Measurements from ENCODE around the gene KLHL36.

The KLHL36 gene

DNA sequence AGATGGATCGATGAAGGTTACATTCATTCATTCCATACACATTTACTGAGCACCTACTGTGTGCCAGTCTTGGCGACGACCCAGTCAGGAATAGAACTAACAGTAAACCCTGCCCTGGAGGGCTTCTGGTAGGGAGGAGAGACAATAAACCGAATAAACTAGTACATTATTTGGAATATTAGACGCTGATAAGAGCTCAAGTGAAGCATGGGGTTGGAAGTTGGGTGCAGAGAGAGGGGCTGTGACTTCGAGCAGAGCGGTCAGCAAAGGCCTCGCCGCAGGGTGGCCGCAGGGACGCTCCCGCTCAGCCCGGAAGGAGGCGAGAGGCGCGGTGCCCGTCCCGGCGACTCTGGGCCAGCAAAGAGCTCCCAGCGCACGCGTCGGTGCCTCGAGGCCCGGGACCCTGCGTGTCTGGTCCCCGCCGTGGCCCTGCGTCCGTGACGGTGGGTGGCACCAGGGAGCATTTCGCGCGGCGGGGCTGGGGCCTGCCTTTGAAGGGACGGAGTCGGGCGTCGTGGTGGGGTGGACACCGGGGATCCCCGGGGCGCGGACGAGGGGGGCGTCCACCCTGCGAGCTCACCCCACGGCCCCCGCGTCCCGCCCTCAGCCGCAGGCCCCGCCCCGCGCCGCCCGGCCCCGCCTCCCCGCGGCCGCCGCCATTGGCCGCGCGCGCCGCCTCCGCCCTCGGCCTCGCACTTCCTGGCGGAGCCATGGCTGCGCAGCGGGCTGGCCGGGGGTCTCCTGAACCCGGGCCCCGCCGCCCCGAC lies at the start of gene KLHL36:
TSS of gene KLHL36 (plus strand) at position 684 of the 767 bp plus-strand sequence. CDS start 2,357 bp downstream, outside the sequence.
- DNase-seq (ENCODE audit: low read depth in 2 of 2): no peak

DNA sequence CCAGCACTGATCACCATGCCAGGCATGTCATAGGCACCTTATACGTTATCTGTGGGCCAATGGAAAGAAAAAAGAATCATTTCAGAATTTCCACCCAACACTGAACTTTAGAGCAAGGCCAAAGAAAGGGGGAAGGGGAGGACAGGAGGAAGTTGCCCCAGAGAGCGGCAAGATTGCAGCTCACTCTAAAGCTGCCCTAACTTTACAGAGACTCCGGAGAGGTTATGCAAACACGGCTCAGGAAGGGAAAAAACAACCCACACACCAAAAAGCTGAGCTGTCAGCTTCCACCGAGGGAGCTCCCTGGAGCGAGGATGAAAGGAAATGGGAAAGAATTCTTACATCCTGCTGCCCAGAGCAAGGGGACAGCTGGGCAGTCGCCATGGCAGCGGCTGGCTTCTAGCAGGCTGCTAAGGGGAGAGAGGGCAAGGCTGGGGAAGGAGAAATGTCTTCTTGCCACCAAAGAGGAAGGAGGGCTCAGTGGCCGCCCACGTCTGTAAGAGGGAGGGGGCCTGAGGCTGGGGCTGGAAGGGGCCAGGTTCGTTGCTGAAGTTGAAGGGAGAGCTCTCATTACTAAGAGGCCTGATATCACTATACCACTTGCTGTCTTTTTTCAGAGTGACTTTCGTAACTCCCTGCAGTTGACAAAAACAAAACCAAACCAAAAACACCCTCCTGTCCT lies 48.6 kb upstream of the KLHL36 start:
- no peak for DNase-seq (ENCODE audit: low read depth in 2 of 2)

DNA sequence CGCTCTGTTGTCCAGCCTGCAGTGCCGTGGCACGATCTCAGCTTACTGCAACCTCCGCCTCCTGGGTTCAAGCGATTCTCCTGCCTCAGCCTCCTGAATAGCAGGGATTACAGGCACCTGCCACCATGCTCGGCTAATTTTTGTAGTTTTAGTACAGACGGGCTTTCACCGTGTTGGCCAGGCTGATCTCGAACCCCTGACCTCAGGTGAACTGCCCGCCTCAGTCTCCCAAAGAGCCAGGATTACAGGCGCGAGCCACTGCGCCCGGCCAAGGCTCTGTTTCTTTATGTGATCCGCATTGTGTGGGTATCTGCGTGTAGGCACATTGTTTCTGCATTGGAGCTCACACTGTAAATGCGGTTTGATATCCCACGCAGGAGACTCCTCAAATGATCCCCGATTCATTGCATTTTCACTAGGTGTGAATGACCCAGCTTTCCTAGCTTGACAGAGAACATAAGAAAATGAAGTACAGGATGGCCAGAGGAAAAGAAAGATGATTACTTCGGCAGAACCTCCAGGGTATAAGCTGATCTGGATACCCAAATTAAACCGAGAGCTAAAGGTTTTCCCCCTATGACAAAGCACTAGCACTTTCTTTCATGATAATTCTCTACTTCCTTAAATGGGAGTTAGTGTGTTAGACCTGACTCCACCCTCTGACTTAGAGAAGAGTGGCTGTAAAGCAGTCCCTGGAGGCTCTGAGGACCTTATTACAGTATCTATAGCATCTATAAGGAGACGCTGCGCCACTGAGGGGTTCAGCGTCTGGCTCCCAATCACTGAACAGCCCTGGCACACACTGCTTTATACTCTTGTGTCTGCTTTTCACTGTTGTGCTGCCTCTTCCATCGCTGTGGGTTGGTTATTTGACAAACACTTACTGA lies 47.7 kb upstream of the KLHL36 start:
- no peak for DNase-seq (ENCODE audit: low read depth in 2 of 2)

DNA sequence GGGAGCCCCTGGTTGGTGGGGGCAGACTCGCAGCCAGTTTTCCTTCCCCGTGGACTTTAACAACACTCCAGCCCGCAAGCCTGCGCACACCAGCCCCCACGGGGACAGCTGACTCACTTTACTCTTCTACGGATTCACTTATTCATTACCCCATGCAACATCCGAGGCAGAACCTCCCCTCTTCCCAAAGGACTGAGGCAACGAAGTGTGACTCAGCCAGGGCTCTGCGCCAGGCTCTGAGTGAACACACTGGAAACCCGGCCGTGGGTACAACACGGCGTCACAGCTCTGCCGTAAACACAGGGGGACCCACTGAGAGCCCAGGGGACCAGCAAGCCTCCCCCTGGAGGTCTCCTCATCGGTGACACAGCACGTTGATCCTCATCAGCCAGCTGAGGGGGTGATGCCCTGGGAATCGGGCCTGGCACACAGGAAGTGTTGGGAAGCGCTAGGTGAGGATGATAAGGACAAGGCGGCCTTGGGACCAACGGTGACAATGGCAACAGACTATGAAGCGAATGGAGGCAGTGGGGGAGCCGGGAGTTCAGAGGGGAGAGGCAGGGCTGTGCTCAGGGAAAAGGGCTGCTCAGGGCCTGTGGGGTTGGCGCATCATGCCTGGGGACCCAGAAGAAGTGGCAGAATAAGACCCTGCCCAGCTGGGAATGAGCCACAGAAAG lies 45.0 kb upstream of the KLHL36 start:
- DNase-seq (ENCODE audit: low read depth in 2 of 2): peak; percentile 89

DNA sequence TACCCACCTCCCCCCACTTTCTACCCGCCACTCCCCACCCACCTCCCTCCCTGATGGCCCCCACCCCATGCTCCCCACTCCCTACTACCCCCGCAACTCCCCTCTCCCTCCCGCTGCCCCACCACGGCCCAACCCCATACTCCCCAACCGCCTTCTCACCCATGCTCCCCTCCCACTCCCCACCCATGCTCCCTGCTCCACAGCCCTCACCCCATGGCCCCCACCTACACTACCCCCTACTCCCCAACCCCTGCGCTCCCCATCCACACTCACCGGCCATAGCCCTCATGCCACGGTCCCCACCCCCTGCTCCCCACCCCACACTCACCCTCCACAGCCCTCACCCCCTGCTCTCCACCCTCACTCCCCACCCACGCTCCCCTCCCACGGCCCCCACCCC lies 44.4 kb upstream of the KLHL36 start:
- DNase-seq (ENCODE audit: low read depth in 2 of 2): no peak

DNA sequence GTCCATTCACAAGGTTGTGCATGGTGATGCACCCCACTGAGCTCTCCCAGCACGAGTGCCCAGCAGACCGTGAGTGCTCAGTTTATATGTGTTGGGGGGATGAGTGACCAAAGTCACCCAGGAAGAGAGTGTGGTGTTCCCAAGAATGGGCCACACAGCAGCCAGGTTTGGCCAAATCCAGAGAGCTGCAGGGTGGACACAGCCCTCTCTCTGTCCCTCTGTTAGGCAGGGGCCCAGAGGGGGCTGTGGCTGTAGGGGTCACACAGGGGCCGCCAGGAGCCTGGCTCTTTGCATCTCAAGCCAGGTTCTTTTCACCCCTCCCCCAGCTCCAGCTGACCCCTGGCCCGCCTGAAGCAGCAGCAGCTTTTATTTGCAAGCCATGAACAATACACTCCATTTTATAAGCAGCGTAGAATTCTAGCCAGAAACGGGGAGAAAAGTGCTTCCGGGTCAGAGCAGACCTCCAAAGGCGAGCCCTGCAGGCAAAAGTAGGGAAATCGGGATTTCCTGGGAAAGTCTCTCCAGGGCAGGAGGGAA lies 43.8 kb upstream of the KLHL36 start:
- no peak for DNase-seq (ENCODE audit: low read depth in 2 of 2)

DNA sequence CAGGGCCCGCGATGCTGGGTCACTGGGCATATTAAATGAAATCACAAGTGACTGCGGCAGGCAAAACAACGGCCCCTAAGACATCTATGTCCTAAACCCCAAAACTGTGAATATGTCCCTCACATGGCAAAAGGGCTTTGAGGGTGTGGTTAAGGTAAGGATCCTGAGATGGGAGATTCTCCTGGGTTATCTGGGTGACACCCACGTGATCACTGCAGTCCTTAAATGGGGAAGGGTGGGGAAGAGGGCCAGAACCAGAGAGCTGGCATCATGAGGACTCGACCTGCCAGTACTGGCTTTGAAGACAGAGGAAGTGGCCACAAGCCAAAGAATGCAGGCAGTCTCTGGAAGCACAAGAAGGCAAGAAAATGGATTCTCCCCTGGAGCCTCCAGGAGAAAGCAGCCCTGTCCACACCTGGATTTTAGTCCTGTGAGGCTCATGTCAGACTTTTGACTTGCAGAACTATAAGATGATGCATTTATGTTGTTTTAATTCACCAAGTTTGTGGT lies 42.9 kb upstream of the KLHL36 start:
- DNase-seq (ENCODE audit: low read depth in 2 of 2): no peak

DNA sequence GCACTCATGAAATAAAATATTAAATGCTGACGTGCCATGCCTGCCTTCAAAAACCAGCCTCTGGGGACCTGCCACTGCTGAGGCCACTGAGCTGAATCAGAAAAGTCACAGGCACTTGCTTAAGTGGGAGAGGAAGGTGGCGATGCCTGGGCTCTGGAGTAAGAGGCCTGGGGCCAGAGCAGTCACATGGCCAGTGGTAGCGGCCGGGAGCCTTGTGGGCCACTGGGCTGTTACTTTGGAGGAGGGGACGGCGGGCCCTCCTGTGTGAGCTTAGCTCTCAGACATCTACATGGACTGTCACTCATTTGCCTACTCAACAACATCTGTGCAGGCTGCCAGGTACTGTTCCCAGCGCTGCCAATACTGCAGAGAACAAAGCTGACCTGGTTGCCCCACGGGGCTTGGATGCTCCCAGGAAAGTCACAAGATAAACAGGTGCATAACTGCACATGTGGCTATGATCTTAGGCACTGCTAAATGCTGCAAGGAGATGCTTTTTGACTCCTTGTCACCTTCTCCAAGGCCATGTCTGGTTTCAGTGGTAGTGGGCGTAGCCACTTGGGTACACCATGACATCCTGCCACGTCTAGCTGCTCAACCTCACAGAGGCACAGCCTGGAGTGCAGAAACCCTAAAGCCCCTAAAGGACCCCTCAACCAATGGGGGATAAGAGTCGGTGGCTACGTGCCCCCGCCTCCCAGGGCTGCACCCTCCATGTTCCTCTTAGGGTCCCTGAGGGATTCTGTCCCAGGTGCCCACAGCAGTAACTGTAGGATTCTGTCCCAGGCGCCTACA lies 42.0 kb upstream of the KLHL36 start:
- no peak for DNase-seq (ENCODE audit: low read depth in 2 of 2)

DNA sequence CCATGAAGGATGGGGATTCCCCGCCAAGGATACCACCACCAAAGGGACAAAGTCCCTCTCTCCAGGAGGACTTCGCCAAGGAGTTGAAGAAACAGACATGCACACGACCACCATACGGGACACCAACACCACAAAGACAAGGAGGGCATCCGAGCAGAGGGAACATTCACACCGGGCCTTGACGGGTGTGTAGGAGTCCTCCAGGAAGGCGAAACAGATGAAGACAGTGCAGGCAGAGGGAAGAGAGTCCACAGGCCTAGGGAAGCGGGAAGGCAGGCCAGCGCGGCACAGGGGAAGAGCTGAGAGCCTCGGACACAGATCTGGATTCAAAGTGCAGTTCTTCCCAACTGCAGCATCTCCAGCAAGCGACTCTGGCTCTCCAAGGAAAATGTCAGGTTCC lies 41.2 kb upstream of the KLHL36 start:
- DNase-seq (ENCODE audit: low read depth in 2 of 2): no peak

DNA sequence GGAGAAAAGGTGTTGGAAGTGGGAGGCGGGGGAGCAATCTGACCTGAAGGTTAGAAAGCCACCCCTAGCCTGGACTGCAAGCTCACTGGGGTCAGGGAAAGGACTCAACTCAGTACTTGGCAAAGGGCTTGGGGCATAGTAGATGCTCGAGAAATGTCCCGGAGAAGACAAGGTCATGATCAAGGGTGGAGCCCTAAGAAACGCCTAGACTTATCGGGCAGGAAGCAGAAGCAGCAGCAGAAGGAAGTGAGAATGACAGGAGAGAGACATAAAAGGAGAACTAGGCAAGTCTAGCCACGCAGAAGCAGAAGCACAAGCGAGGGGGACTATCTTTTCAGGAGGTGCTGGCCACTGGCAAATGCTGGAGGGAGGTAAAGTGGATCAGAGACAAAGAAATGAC lies 40.6 kb upstream of the KLHL36 start:
- DNase-seq (ENCODE audit: low read depth in 2 of 2): no peak

DNA sequence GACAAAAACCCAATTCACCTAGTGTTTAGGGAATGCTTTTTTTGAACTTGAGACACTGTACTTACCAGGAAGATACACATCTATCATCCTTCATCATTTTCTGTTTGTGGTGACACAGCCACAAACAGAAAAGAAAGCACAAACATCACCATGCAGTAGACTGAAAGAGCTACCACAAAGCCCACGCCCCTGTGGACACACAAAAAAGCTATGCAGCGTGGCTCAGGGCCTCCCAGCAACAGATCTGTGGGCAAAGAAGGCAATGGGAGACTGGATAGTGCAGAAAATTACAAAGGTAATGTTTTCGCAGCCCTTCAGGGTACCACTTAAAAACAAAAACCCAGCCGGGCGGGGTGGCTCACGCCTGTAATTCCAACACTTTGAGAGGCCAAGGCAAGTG lies 40.0 kb upstream of the KLHL36 start:
- no peak for DNase-seq (ENCODE audit: low read depth in 2 of 2)

DNA sequence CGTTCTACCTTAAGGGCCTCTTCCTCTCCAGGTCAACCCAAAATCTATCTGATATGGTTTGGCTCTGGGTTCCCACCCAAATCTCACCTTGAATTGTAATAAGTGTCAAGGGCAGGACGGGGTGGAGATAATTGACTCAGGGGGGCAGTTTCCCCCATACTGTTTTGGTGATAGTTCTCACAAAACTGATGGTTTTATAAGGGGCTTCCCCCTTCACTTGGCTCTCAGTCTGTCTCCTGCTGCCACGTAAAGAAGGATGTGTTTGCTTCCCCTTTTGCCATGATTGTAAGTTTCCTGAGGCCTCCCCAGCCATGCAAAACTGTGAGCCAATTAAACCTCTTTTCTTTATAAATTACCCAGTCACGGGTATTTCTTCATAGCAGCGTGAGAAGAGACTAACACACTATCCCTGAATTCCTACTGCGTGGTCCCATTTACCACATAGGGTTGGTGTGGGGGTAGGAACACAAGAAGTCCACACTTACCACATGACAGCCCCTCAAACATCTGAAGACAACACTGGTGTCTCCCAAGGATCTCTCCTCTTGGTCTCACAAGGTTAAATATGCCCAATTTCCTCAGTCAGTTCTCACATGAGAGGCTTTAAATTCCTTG lies 38.6 kb upstream of the KLHL36 start:
- DNase-seq (ENCODE audit: low read depth in 2 of 2): no peak

DNA sequence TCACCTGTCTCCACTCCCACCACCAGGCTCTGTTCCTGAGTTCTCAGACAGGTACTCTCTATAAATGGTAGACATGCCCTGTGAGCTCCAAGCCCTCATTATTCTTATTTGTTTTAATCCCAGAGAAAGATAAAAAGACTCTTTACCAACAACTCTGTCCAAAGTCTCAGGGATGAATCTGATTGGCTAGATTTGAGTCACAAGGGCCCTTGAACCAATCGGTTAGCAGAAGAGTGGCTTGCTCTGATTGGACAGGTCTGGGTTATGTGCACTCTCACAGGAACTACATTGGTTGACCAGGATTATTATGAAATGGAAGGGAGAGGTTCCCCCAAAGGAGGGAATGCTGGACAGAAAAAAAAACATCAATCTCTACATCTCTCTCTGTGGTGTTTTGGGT lies 37.9 kb upstream of the KLHL36 start:
- DNase-seq (ENCODE audit: low read depth in 2 of 2): no peak

DNA sequence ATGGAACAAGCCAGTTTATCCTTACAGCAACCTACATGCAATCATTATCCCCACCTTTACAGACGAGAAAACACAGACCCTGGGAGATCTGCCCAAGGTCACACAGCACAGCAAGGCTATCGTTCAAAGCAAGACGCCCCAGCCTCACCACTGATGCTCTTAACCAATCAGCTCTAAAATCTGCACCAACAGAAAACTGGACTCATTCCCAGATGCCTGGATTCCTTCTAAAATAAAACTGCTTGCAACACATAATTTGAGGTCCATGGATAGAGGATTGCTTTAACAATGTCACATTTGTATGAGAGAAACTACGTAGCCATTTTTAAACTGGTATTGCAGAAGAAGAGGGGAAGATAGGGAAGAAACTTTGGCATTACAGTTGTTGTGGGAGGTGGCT lies 37.3 kb upstream of the KLHL36 start:
- DNase-seq (ENCODE audit: low read depth in 2 of 2): no peak

DNA sequence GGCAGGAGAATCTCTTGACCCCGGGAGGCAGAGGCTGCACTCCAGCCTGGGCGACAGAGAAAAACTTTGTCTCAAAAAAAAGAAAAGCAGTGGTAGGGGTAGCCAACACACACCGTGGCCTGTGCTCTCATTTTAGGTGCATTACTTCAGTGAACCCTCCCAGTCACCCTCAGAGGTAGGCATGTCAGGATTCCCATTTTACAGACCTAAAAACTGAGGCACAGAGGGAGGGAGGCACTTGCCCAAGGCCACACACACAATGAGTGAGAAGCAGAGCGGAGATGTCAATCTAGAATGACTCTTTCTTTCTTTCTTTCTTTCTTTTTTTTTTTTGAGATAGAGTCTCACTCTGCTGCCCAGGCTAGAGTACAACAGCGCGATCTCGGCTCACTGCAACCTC lies 35.6 kb upstream of the KLHL36 start:
- DNase-seq (ENCODE audit: low read depth in 2 of 2): no peak

DNA sequence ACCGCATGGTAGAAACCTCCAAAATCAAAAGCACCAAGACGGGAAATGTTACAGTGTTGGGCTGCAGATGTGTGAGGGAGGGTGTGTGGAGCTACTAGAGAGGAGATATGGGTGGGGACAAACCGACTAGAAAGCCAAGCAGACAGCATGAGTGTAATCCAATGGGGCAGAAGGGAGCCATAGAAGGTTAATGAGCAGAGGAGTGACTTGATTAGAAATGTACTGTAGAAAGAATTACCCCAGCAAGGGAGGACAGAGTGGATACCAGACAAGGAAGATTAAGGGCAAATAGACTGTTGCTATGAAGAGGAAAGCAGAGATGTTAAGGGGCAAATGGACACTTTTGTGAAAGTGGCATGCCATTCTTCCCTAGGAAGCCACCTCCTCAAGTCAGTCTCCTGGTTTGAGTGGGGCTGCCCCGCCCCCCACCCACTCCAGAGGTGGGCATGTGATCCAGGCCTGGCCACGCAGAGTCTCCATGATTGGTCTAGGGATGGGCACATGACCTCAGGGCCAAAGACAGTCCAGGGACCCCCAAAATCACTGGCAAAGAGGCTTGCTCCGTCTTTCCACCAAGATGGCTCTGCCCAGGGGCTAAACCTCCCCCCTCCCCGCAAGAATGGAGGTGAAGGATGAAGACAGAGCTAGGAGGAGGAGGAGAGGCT lies 34.8 kb upstream of the KLHL36 start:
- no peak for DNase-seq (ENCODE audit: low read depth in 2 of 2)

DNA sequence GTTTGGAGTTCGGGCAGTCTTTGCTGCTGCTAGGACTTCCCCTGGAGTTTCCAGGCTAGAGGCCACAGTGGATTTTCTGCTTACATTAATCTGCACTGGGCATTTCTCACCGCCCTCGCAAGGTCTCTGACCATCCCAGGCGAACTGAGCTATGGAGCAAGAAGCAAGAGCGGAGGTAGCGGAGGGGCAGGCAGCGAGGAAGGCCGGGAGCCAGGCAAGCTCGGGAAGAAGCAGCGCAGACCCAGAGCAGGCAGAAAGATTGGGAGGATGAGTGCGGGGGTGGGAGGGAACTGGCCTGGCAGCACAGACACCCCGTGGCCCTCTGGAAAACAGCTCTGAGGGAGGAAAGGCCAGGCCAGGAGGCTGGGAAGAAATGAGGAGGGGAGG lies 34.2 kb upstream of the KLHL36 start:
- no peak for DNase-seq (ENCODE audit: low read depth in 2 of 2)

DNA sequence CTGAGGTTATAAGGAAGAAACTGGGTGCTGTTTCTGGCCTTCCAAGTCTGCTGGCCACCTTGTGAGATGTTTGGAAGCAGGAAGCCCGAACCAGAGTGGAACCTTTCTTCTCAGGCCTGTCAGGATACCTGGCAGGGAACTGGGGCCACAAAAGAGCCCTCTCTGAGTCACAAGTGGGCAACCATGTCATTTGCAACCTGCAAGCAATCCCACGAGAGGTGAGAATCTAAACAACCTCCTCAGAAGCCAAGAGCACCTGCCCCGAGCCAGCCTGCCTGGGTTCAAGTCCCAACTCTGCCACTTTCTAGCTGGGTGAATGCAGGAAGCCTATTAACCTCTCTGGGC lies 33.7 kb upstream of the KLHL36 start:
- no peak for DNase-seq (ENCODE audit: low read depth in 2 of 2)

DNA sequence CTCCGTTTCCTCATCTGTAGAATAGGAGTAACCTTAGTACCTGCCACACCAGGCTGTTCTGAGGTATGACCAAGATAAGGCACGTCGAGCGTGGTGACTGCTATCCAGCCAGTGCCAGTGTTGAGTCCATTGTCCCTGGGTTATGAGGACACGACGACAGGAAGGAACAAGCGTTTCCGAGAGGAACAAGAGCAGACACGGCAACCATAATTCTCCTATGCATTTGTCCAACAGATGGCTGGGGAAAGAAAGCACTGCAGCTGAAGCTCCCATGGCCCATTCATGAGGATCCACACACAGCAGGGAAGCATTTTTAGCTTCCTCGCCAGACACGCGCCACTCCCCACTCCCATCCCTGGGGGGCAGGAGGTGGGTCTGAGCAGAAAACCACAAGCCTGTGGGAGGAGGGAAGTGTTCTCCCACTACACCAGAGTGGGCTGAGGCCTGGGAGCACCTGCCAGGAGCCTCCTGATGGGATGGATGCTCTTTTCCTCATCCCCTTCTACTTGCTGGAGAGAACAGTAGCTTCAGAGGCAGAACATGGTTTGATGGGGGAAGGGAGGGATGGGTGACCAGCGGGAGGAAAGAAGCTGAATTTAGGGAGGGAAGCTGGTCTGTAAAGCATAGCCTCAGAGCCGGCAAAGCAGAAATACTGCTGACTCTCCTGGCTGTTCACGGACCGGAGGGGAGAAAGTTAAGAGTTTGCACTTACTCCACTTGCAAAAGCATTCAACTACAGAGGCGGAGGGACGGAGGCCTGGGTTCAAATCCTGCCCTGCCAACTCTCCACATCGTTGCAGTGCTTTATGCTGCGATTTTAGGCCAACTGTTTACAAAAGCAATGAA lies 33.1 kb upstream of the KLHL36 start:
- DNase-seq (ENCODE audit: low read depth in 2 of 2): no peak
